ENCODE results near the gene CAPN5.

DNA sequence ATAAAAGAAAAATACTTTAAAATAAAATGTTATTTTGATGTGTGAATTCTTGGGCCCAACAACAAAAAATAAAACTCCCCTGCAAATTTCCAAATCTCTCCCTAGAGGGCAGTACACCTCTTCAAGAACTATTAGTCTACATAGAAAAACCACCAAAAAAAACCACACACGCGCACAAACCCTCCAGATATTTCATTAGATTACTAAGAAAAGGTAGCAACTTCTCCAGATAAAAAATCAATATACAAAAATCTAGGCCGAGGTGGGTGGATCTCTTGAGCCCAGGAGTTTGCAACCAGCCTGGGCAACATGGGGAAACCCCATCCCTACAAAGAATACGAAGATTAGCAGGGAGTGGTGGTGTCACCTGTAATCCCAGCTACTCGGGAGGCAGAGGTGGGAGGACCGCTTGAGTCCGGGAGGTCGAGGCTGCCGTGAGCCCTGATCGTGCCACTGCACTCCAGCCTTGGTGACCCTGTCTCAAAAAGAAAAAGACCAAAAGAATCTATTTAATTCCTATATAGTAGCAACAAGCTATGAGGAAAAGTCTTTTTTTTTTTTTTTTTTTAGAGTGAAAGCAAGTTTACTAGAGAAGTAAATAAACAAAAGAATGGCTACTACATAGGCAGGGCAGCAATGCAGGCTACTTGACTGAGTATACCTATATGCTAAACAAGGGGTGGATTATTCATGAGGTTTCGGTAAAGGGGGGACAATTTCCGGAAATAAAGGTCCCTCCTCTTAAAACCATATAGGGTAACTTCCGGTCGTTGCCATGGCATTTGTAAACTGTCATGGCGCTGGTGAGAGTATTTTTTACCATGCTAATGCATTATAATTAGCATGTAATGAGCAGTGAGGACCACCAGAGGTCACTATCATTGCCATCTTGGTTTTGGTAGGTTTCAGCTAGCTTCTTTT, 19.5 kb upstream of the CAPN5 start:
- TF ChIP-seq, protein P1, sequence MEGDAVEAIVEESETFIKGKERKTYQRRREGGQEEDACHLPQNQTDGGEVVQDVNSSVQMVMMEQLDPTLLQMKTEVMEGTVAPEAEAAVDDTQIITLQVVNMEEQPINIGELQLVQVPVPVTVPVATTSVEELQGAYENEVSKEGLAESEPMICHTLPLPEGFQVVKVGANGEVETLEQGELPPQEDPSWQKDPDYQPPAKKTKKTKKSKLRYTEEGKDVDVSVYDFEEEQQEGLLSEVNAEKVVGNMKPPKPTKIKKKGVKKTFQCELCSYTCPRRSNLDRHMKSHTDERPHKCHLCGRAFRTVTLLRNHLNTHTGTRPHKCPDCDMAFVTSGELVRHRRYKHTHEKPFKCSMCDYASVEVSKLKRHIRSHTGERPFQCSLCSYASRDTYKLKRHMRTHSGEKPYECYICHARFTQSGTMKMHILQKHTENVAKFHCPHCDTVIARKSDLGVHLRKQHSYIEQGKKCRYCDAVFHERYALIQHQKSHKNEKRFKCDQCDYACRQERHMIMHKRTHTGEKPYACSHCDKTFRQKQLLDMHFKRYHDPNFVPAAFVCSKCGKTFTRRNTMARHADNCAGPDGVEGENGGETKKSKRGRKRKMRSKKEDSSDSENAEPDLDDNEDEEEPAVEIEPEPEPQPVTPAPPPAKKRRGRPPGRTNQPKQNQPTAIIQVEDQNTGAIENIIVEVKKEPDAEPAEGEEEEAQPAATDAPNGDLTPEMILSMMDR (IDR thresholded peaks at IDR 0.05 in 8 of 11, conservative IDR thresholded peaks at IDR 0.05 in 3 of 11) = peak; percentile 69 to 95 (median 78)
- no peak for TF ChIP-seq POLR2A (IDR thresholded peaks at IDR 0.05)
